H1 (cell line): ENCODE measurements around the gene UBE2M. TPM values are rescaled to one million over a fixed set of nuclear protein-coding genes. Genes with fewer than 3 reads are reported as not detected.

Experiments
- CBX5 ChIP-seq: fragments of 300-800, 300-1000 bp; sonication (generic); IDR thresholded peaks from 2 replicates; pipeline ENCODE4 v1.7.1; 2016; ENCODE audit warnings: antibody characterized with exemption, low read length, low read depth
- CREB1 ChIP-seq: IDR thresholded peaks from 2 replicates; pipeline ENCODE4 v1.6.1; 2012; ENCODE audit warnings: inconsistent platforms
- EGR1 ChIP-seq: IDR thresholded peaks from 2 replicates; pipeline ENCODE4 v1.6.1; 2011; ENCODE audit warnings: low read depth, low read length, borderline replicate concordance
- EP300 ChIP-seq, 2 experiments: IDR thresholded peaks; 1 replicate in 1 of 2; 2 replicates in 1 of 2; pipeline ENCODE4 v1.6.1; 2011 to 2012; ENCODE audit warnings: low read depth in 2 of 2, low read length in 2 of 2, mild to moderate bottlenecking in 2 of 2, borderline replicate concordance in 1 of 2, inconsistent platforms in 1 of 2, moderate library complexity in 1 of 2
- HDAC2 ChIP-seq, 2 experiments: fragments of 300-600 bp in 1 of 2; sonication (generic) in 1 of 2; IDR thresholded peaks; 2 replicates each; pipeline ENCODE4 v1.6.1; 2011 to 2012; ENCODE audit warnings: low read depth in 2 of 2, low read length in 2 of 2, mild to moderate bottlenecking in 2 of 2, moderate library complexity in 2 of 2, borderline replicate concordance in 1 of 2, inconsistent platforms in 1 of 2
- JUND ChIP-seq: IDR thresholded peaks from 2 replicates; pipeline ENCODE4 v1.6.1; 2011; ENCODE audit warnings: mild to moderate bottlenecking, improper control_type of control experiment, low read length
- KDM1A ChIP-seq: fragments of 200-600, 300-600 bp; sonication (generic); IDR thresholded peaks from 2 replicates; pipeline ENCODE4 v1.7.1; 2016; ENCODE audit warnings: mild to moderate bottlenecking, low read length, borderline replicate concordance
- MAFK ChIP-seq: IDR thresholded peaks from 2 replicates; pipeline ENCODE4 v1.6.1; 2012; ENCODE audit warnings: low read depth, mild to moderate bottlenecking, improper control_type of control experiment, low read length
- POLR2AphosphoS5 ChIP-seq: IDR thresholded peaks from 2 replicates; pipeline ENCODE4 v1.6.1; 2011; ENCODE audit warnings: low read depth, low read length
- RAD21 ChIP-seq, 2 experiments: IDR thresholded peaks in 1 of 2; conservative IDR thresholded peaks in 1 of 2; 2 replicates each; pipeline ENCODE4 v1.6.1; 2011; ENCODE audit warnings: low read depth in 2 of 2, low read length in 2 of 2, improper control_type of control experiment in 1 of 2, inconsistent platforms in 1 of 2, mild to moderate bottlenecking in 1 of 2, moderate library complexity in 1 of 2
- RXRA ChIP-seq: IDR thresholded peaks from 2 replicates; pipeline ENCODE4 v1.6.1; 2011; ENCODE audit warnings: low read depth, mild to moderate bottlenecking, low read length, moderate library complexity; ENCODE audit not compliant: insufficient read depth
- SIX5 ChIP-seq: IDR thresholded peaks from 2 replicates; pipeline ENCODE4 v1.6.1; 2011; ENCODE audit warnings: mild to moderate bottlenecking, low read depth, low read length
- SP4 ChIP-seq: IDR thresholded peaks from 2 replicates; pipeline ENCODE4 v1.6.1; 2012; ENCODE audit warnings: low read length, inconsistent platforms
- SUZ12 ChIP-seq: fragments of 200-600 bp; sonication (generic); IDR thresholded peaks from 2 replicates; pipeline ENCODE4 v1.6.1; 2012; ENCODE audit warnings: mild to moderate bottlenecking, inconsistent platforms, low read length, moderate library complexity, mixed read lengths
- YY1 ChIP-seq: IDR thresholded peaks from 2 replicates; pipeline ENCODE4 v1.6.1; 2011; ENCODE audit warnings: low read depth, mild to moderate bottlenecking, low read length
- polyA plus RNA-seq, 7 experiments: library from polyadenylated mRNA; depleted of rRNA in 3 of 7; stranded (reverse) in 5 of 7; unstranded in 2 of 7; fragments of >200 nt in 5 of 7; fragments of 200-250 nt in 2 of 7; gene quantifications; 1 replicate in 5 of 7; 2 replicates in 1 of 7; 4 replicates in 1 of 7; pipeline versions ENCODE4 v1.2.1 to v1.2.3, GENCODE V29; 2011 to 2013; ENCODE audit warnings: missing spikeins in 2 of 7, mixed read lengths in 2 of 7
- total RNA-seq: library from RNA; stranded (reverse); fragmentation: NEBNext Ultra II Directional; extraction: Animal tissue kit (Norgen Biotek cat#: 25700); gene quantifications from 2 replicates; pipeline ENCODE4 v1.2.1, GENCODE V29; 2021
- TF ChIP-seq, protein P1 (sequence below), 3 experiments: IDR thresholded peaks; 1 replicate in 2 of 3; 2 replicates in 1 of 3; pipeline versions ENCODE4 v1.5.1 to v1.6.1; 2011; ENCODE audit warnings: low read length in 3 of 3, mild to moderate bottlenecking in 3 of 3, inconsistent platforms in 2 of 3, low read depth in 1 of 3, moderate library complexity in 1 of 3; ENCODE audit not compliant: insufficient read depth in 1 of 3; ENCODE audit errors: control extremely low read depth in 1 of 3
- TF ChIP-seq, protein P2 (sequence below): IDR thresholded peaks from 2 replicates; pipeline ENCODE4 v1.6.1; 2012; ENCODE audit warnings: low read length, inconsistent platforms

Gene UBE2M
- total and polyA plus RNA-seq, 2 of the 8 experiments (the other 6 are each of a cell fraction or from before 2014, with no cell fraction given), result 93.8 to 114 TPM

- TF ChIP-seq, protein P1, sequence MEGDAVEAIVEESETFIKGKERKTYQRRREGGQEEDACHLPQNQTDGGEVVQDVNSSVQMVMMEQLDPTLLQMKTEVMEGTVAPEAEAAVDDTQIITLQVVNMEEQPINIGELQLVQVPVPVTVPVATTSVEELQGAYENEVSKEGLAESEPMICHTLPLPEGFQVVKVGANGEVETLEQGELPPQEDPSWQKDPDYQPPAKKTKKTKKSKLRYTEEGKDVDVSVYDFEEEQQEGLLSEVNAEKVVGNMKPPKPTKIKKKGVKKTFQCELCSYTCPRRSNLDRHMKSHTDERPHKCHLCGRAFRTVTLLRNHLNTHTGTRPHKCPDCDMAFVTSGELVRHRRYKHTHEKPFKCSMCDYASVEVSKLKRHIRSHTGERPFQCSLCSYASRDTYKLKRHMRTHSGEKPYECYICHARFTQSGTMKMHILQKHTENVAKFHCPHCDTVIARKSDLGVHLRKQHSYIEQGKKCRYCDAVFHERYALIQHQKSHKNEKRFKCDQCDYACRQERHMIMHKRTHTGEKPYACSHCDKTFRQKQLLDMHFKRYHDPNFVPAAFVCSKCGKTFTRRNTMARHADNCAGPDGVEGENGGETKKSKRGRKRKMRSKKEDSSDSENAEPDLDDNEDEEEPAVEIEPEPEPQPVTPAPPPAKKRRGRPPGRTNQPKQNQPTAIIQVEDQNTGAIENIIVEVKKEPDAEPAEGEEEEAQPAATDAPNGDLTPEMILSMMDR (IDR thresholded peaks at IDR 0.05; ENCODE audit: control extremely low read depth in 1 of 3, insufficient read depth in 1 of 3, low read depth in 1 of 3, low read length in 3 of 3), result peak; percentile 95 to 98 (median 96)
- TF ChIP-seq KDM1A (no peak), JUND (no peak), EP300 (IDR thresholded peaks at IDR 0.05; ENCODE audit: borderline replicate concordance in 1 of 2, low read depth in 2 of 2, low read length in 2 of 2) (peak in 1 of 2 experiments; percentile 20; a peak in 1 of 3 replicates), SIX5 (no peak), CREB1 (peak; percentile 80; the same call in 1 of the 2 replicates), SP4 (no peak; the same call in 1 of the 2 replicates), CBX5 (no peak), HDAC2 (IDR thresholded peaks at IDR 0.05; ENCODE audit: borderline replicate concordance in 1 of 2, low read depth in 2 of 2, low read length in 2 of 2) (0 out of 4 replicates have a peak, but pooled peaks of 1 of the 2 experiments have one; percentile 6), EGR1 (0 out of 2 replicates have a peak, but pooled peaks have one; percentile 13), MAFK (no peak; the same call in 1 of the 2 replicates), YY1 (peak; percentile 84), RXRA (0 out of 2 replicates have a peak, but pooled peaks have one; percentile 5), RAD21 (IDR thresholded peaks at IDR 0.05 in 1 of 2, conservative IDR thresholded peaks at IDR 0.05 in 1 of 2; ENCODE audit: low read depth in 2 of 2, low read length in 2 of 2) (peak; percentile 75 to 83), SUZ12 (no peak), POLR2AphosphoS5 (peak; percentile 95)
- TF ChIP-seq, protein P2, sequence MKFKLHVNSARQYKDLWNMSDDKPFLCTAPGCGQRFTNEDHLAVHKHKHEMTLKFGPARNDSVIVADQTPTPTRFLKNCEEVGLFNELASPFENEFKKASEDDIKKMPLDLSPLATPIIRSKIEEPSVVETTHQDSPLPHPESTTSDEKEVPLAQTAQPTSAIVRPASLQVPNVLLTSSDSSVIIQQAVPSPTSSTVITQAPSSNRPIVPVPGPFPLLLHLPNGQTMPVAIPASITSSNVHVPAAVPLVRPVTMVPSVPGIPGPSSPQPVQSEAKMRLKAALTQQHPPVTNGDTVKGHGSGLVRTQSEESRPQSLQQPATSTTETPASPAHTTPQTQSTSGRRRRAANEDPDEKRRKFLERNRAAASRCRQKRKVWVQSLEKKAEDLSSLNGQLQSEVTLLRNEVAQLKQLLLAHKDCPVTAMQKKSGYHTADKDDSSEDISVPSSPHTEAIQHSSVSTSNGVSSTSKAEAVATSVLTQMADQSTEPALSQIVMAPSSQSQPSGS, result no peak
Observed at GRCh38 chr19:58513694-58514563, 44.5 kb downstream of the UBE2M start (continued).
